Measurements from ENCODE around the gene PKNOX2. TPM values are rescaled to one million over a fixed set of nuclear protein-coding genes. Genes with fewer than 3 reads are reported as not detected.

Gene PKNOX2
- total and polyA plus RNA-seq, 3 experiments from 2014 or later = not detected

DNA sequence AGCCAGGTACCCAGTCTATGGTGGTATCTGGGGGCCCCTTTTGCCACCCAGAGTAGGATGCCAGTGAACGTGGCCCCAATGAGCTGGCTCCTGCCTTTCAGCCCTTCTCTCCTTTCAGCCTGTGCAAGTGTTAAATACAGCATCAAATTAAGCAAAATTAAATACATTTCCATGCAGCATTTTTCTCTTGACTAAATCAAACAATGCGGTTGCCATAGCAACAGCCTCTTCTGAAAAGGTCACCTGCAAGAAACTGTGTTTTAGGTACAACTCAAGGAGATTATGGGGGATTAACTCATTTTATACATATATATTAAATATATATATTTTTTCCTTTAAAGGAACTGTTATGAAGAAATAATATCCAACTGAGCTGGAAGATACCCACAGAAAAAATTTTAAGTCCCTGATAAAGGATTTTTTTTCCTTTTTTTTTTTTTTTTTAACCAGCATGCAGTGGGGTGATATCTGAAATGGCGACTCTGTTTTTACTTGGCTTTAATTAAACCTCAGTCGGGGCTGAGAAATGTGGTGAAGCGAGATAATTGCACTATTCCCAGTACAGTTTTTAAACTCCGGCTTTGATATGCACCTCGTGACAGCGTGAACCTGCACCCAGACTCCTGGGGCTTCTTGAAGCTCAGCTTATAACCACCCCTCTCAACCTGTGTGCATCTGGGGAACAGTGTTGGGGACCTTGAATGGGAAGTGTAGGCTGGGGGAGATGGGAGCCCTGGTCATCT lies 115.3 kb downstream of the PKNOX2 start:
- H3K36me3 Mint-ChIP-seq = no peaks in the 10 kb centered on the region
- H3K27ac Mint-ChIP-seq = no peak overlapping the region
- H3K4me1 Mint-ChIP-seq = no peaks in the 10 kb centered on the region
- H3K27me3 ChIP-seq (ENCODE audit: insufficient read depth, low read length, poor library complexity, severe bottlenecking) = no peaks in the 10 kb centered on the region
- no peaks in the 10 kb centered on the region for H3K9me3 Mint-ChIP-seq
- no peaks in the 10 kb centered on the region for H3K36me3 ChIP-seq (ENCODE audit: insufficient read depth, low read length)
- peaks cover 4% of the 10 kb centered on the region in 2 donors for H3K27me3 Mint-ChIP-seq
- no peaks in the 10 kb centered on the region for H3K4me1 ChIP-seq (ENCODE audit: insufficient read depth, low read length)
- no peak overlapping the region for H3K27ac ChIP-seq (ENCODE audit: low read depth, low read length)
- H3K9me3 ChIP-seq (ENCODE audit: low read length) = no peaks in the 10 kb centered on the region
- ChIA-PET CTCF (no interaction called here), POLR2A (no interaction called here)
- H3K4me3 ChIP-seq (ENCODE audit: low read length) = no peak overlapping the region
- no peak for DNase-seq
- no peak overlapping the region for H3K4me3 Mint-ChIP-seq

DNA sequence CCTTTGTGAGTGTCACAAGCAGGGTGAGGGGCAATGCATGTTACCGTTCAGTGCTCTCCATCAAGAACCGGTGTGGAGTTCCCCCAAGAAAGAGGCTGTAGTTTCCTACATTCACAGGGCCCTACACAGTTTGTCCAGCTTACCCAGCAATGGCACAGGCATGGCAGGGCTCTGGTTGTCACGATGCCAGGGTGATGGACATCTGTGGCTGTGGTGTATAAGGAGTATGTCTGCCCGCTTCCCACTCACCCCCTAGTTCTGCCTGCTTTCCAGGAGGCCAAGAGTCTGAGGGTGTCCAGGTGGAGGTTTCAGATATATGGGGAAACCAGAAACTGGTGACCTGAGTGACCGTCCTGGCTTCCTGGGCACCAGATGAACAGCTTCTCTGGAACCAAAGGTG lies 116.1 kb downstream of the PKNOX2 start:
- no peak overlapping the region for H3K27ac Mint-ChIP-seq
- no peak overlapping the region for H3K4me3 Mint-ChIP-seq
- no peaks in the 10 kb centered on the region for H3K9me3 Mint-ChIP-seq
- no peaks in the 10 kb centered on the region for H3K36me3 Mint-ChIP-seq
- no peak for DNase-seq
- peaks cover 4% of the 10 kb centered on the region in 2 donors for H3K27me3 Mint-ChIP-seq
- CTCF ChIA-PET = no interaction called here
- Histone ChIP-seq H3K27ac (ENCODE audit: low read depth, low read length) (no peak overlapping the region), H3K27me3 (ENCODE audit: insufficient read depth, low read length, poor library complexity, severe bottlenecking) (no peaks in the 10 kb centered on the region), H3K4me3 (ENCODE audit: low read length) (no peak overlapping the region), H3K9me3 (ENCODE audit: low read length) (no peaks in the 10 kb centered on the region), H3K36me3 (ENCODE audit: insufficient read depth, low read length) (no peaks in the 10 kb centered on the region), H3K4me1 (ENCODE audit: insufficient read depth, low read length) (no peaks in the 10 kb centered on the region)
- H3K4me1 Mint-ChIP-seq = no peaks in the 10 kb centered on the region
- POLR2A ChIA-PET = interaction anchor here (0.5 kb wide), 1 partner anchor 20 kb away, joined by 3 read pairs; no protein-coding TSS in a partner anchor

DNA sequence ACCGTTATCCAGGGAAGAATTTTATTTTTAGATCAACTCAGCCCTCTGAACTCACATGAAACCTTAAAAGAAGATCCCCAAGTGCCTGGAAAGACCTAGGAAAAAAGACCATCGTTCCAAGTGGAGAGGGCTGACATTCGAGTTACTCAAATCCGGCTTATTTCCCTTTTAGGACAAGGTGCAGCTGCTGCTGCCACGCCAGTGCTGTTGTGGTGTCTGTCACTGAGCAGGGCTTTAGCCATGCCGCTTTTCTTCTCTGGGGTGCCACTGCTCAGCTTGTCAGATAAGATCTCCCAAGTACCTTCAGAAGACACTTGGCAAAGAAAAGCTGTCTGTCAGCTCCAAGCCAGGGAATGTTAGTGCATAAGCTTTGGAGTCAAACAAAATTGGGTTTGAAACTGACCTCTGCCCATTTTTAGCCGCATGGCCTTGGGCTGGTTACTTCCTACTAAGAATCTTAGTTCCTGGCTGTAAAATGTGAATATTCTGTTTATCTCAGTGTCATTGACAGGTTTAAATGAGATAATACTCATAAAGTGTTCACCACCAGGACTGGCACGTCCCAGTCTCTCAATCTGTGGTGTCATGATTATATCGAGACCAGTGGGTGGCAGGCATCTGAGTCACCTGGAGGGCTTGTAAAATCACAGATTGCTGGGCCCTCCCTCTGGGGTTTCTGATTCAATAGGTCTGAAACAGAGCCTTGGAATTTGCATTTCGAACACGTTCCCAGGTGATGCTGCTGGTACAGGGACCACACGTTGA lies 117.5 kb downstream of the PKNOX2 start:
- no peak overlapping the region for H3K4me3 Mint-ChIP-seq
- H3K27me3 Mint-ChIP-seq = peaks cover 4 to 7% of the 10 kb centered on the region in 2 donors
- H3K9me3 Mint-ChIP-seq = no peaks in the 10 kb centered on the region
- no peaks in the 10 kb centered on the region for H3K36me3 Mint-ChIP-seq
- POLR2A ChIA-PET = no interaction called here
- H3K27me3 ChIP-seq (ENCODE audit: insufficient read depth, low read length, poor library complexity, severe bottlenecking) = no peaks in the 10 kb centered on the region
- H3K36me3 ChIP-seq (ENCODE audit: insufficient read depth, low read length) = no peaks in the 10 kb centered on the region
- H3K4me1 ChIP-seq (ENCODE audit: insufficient read depth, low read length) = no peaks in the 10 kb centered on the region
- H3K4me1 Mint-ChIP-seq = no peaks in the 10 kb centered on the region
- H3K27ac ChIP-seq (ENCODE audit: low read depth, low read length) = no peak overlapping the region
- DNase-seq = no peak
- no peak overlapping the region for H3K27ac Mint-ChIP-seq
- no peaks in the 10 kb centered on the region for H3K9me3 ChIP-seq (ENCODE audit: low read length)
- no peak overlapping the region for H3K4me3 ChIP-seq (ENCODE audit: low read length)
- CTCF ChIA-PET = no interaction called here

DNA sequence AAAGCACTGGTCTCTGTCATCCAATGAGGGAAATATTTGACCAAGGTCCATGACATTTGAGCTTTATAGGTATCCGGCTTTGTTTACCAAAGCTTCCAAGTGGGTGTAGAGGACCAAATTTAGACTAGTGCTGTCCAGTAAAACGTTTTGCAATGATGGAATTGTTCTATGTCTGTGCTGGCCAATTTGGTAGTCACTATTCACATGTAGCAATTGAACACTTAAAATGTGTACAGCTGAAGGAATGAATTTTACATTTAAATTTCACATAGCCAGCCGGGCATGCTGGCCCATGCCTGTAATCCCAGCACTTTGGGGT lies 118.0 kb downstream of the PKNOX2 start:
- Mint-ChIP-seq H3K36me3 (no peaks in the 10 kb centered on the region), H3K4me3 (no peak overlapping the region), H3K9me3 (no peaks in the 10 kb centered on the region), H3K27me3 (peaks cover 4 to 7% of the 10 kb centered on the region in 2 donors), H3K4me1 (no peaks in the 10 kb centered on the region), H3K27ac (no peak overlapping the region)
- H3K4me1 ChIP-seq (ENCODE audit: insufficient read depth, low read length) = no peaks in the 10 kb centered on the region
- ChIA-PET CTCF (no interaction called here), POLR2A (no interaction called here)
- no peak overlapping the region for H3K27ac ChIP-seq (ENCODE audit: low read depth, low read length)
- no peaks in the 10 kb centered on the region for H3K36me3 ChIP-seq (ENCODE audit: insufficient read depth, low read length)
- H3K27me3 ChIP-seq (ENCODE audit: insufficient read depth, low read length, poor library complexity, severe bottlenecking) = no peaks in the 10 kb centered on the region
- DNase-seq = no peak
- no peaks in the 10 kb centered on the region for H3K9me3 ChIP-seq (ENCODE audit: low read length)
- no peak overlapping the region for H3K4me3 ChIP-seq (ENCODE audit: low read length)

DNA sequence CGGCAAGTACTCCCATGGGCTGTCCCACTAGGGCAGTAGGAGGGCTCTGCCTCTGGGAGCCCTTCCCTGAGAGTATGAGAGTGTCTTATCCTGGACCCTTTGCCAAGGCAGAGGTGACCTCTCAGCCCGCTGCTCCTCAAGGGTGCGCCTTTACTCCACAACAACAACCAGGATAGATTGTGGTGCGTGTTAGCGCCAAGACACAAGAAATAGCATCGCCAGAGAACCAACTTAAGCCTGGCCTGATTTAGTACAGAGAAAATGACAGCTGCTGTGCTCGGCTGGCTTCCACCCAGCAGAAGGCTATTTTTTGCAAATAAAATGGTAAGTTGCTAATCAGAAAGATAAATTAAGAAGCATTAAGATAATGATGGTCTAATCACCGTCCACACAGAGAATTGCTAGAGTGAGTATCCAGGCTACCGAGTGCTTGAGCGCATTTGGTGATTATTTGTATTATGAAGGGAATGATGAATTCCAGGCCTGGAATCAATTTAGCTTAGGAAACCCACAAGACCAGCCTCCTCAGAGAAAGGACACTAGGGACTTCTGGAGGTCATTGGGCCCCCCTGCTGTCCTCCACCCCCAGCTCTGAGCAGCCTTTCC lies 119.8 kb downstream of the PKNOX2 start:
- DNase-seq = no peak
- Mint-ChIP-seq H3K4me3 (no peak overlapping the region), H3K36me3 (no peaks in the 10 kb centered on the region), H3K4me1 (no peaks in the 10 kb centered on the region), H3K27ac (no peak overlapping the region), H3K27me3 (peaks cover 4 to 10% of the 10 kb centered on the region in 2 donors), H3K9me3 (no peaks in the 10 kb centered on the region)
- ChIA-PET CTCF (no interaction called here), POLR2A (no interaction called here)
- H3K36me3 ChIP-seq (ENCODE audit: insufficient read depth, low read length) = no peaks in the 10 kb centered on the region
- no peaks in the 10 kb centered on the region for H3K9me3 ChIP-seq (ENCODE audit: low read length)
- H3K27ac ChIP-seq (ENCODE audit: low read depth, low read length) = no peak overlapping the region
- no peak overlapping the region for H3K4me3 ChIP-seq (ENCODE audit: low read length)
- no peaks in the 10 kb centered on the region for H3K4me1 ChIP-seq (ENCODE audit: insufficient read depth, low read length)
- no peaks in the 10 kb centered on the region for H3K27me3 ChIP-seq (ENCODE audit: insufficient read depth, low read length, poor library complexity, severe bottlenecking)

DNA sequence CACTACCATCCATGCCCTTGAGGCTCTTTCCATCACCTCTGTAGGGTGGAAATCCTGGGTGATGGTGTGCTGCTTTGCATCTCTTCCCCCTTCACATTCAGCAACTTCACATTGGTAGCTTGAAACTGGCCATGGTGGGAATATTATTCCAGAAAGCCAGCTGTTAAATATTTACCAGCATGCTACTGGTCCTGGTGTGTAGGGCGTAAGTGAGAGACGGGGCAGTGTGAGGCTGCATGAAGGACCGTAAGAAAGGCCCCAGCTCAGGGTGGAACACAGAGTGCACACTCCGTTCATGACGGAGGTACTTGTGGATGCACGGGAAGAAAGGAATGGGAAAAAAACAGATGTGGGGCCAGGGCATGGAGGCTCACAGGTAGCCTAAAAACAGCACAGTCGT lies 121.3 kb downstream of the PKNOX2 start:
- H3K27ac Mint-ChIP-seq = no peak overlapping the region
- POLR2A ChIA-PET = no interaction called here
- DNase-seq = no peak
- H3K4me1 Mint-ChIP-seq = no peaks in the 10 kb centered on the region
- no peak overlapping the region for H3K4me3 Mint-ChIP-seq
- Histone ChIP-seq H3K27me3 (ENCODE audit: insufficient read depth, low read length, poor library complexity, severe bottlenecking) (no peaks in the 10 kb centered on the region), H3K36me3 (ENCODE audit: insufficient read depth, low read length) (no peaks in the 10 kb centered on the region), H3K4me3 (ENCODE audit: low read length) (no peak overlapping the region), H3K4me1 (ENCODE audit: insufficient read depth, low read length) (no peaks in the 10 kb centered on the region), H3K9me3 (ENCODE audit: low read length) (no peaks in the 10 kb centered on the region), H3K27ac (ENCODE audit: low read depth, low read length) (no peak overlapping the region)
- CTCF ChIA-PET = no interaction called here
- H3K36me3 Mint-ChIP-seq = no peaks in the 10 kb centered on the region
- H3K27me3 Mint-ChIP-seq = peaks cover 4 to 10% of the 10 kb centered on the region in 2 donors
- no peaks in the 10 kb centered on the region for H3K9me3 Mint-ChIP-seq

DNA sequence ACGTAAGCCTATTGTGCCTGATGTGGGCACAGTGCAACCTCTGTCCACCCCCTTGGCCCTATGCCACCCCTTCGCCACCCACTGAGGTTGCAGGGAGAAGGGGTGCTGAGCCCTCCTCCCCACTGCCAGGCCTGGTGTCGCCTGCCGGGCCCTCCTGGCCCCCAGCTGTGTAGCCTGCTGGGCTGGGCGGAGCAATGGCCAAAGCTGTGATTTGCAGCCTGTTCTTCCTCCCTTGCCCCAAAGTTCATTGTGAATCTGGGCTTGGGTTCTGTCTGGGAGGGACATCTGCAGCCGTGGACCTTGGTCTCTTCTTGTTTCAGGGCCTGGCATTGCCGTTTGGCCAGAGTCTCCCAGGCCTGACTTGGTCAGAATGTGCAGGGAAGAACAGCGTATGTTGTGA lies 121.9 kb downstream of the PKNOX2 start:
- Mint-ChIP-seq H3K27ac (no peak overlapping the region), H3K27me3 (peaks cover 6 to 10% of the 10 kb centered on the region in 2 donors), H3K4me1 (no peaks in the 10 kb centered on the region), H3K4me3 (no peak overlapping the region), H3K9me3 (no peaks in the 10 kb centered on the region), H3K36me3 (no peaks in the 10 kb centered on the region)
- DNase-seq = no peak
- no peak overlapping the region for H3K27ac ChIP-seq (ENCODE audit: low read depth, low read length)
- no peaks in the 10 kb centered on the region for H3K36me3 ChIP-seq (ENCODE audit: insufficient read depth, low read length)
- no peak overlapping the region for H3K4me3 ChIP-seq (ENCODE audit: low read length)
- no peaks in the 10 kb centered on the region for H3K4me1 ChIP-seq (ENCODE audit: insufficient read depth, low read length)
- no peaks in the 10 kb centered on the region for H3K27me3 ChIP-seq (ENCODE audit: insufficient read depth, low read length, poor library complexity, severe bottlenecking)
- CTCF ChIA-PET = no interaction called here
- no peaks in the 10 kb centered on the region for H3K9me3 ChIP-seq (ENCODE audit: low read length)
- POLR2A ChIA-PET = no interaction called here

DNA sequence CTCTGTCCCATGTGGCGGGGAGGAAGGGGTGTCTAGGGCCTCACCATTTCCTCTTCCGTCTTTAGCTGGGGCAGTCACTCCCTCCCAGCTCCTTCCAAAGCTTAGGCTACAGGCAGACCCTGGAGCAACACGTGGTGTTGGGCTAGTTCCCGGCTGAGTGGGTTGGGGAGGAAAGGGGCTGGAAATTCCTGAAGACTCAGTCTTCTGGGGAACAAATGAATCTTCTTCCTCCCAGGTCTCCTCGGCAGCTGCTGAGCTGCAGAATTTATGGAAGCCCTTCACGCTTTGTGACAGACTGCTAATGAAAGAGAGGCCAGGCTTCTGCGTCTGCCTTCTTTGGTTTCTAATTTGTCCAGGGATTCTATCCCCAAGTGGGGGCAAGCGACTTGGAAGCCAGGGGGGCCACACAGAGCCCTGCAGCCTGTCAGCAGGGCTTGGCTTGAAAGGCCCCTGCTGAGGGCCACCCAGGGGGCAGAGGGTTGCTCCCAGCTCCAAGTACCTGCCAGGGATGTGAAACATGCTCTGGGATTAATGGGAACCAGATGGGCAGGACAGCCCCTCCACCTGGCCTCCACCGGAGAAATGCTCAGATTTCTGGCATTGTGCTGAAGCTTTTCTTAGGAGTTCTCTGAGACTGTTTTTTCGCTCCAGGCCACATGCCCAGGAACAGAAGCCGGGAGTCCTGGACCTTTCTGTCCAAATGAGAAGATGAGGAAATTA lies 123.1 kb downstream of the PKNOX2 start:
- ChIA-PET CTCF (no interaction called here), POLR2A (no interaction called here)
- peaks cover 6 to 12% of the 10 kb centered on the region in 2 donors for H3K27me3 Mint-ChIP-seq
- no peak overlapping the region for H3K4me3 ChIP-seq (ENCODE audit: low read length)
- H3K9me3 ChIP-seq (ENCODE audit: low read length) = no peaks in the 10 kb centered on the region
- H3K4me1 ChIP-seq (ENCODE audit: insufficient read depth, low read length) = no peaks in the 10 kb centered on the region
- DNase-seq = no peak
- H3K4me3 Mint-ChIP-seq = no peak overlapping the region
- no peaks in the 10 kb centered on the region for H3K36me3 Mint-ChIP-seq
- H3K27ac Mint-ChIP-seq = no peak overlapping the region
- no peaks in the 10 kb centered on the region for H3K36me3 ChIP-seq (ENCODE audit: insufficient read depth, low read length)
- H3K9me3 Mint-ChIP-seq = no peaks in the 10 kb centered on the region
- no peak overlapping the region for H3K27ac ChIP-seq (ENCODE audit: low read depth, low read length)
- no peaks in the 10 kb centered on the region for H3K27me3 ChIP-seq (ENCODE audit: insufficient read depth, low read length, poor library complexity, severe bottlenecking)
- H3K4me1 Mint-ChIP-seq = no peaks in the 10 kb centered on the region
